Activated CD4-positive, alpha-beta memory T cell treated with anti-CD3 and anti-CD28 coated beads, Interleukin-2, amount 10 ng/mL, durations not matched to agents 7 days and 5 days (primary cell): ENCODE measurements around the gene SYTL3. TPM values are rescaled to one million over a fixed set of nuclear protein-coding genes. Genes with fewer than 3 reads are reported as not detected.
"Not testable (repeated sequence)": the region's sequence is repeated elsewhere in the genome, so short reads cannot be mapped to it uniquely, and the experiment has no call there.

ENCODE experiments used
- CTCF ChIA-PET: fragments of 350-600 bp; sonication (Branson Sonifier 250); formaldehyde crosslinking; loops from one replicate; lab custom pipeline; 2021; ENCODE audit warnings: antibody characterized with exemption, inconsistent platforms; lab: Charles Lee
- POLR2A ChIA-PET: fragments of 350-600 bp; sonication (Branson Sonifier 250); formaldehyde crosslinking; loops from one replicate; lab custom pipeline; 2021; ENCODE audit warnings: antibody characterized with exemption; lab: Charles Lee
- DNase-seq: peaks from one replicate; pipeline ENCODE4 v3.0.0-alpha.2; 2020
- H3K27ac Mint-ChIP-seq: one replicate; pipeline ENCODE4 v1.8.0; 2021; ENCODE audit warnings: mild to moderate bottlenecking, mixed read lengths
- H3K27me3 Mint-ChIP-seq: one replicate; pipeline ENCODE4 v1.8.0; 2021; ENCODE audit warnings: mixed read lengths
- H3K36me3 Mint-ChIP-seq: one replicate; pipeline ENCODE4 v1.8.0; 2021; ENCODE audit warnings: low read depth, mixed read lengths
- H3K4me1 Mint-ChIP-seq: one replicate; pipeline ENCODE4 v1.8.0; 2021; ENCODE audit warnings: mixed read lengths
- H3K4me3 Mint-ChIP-seq: one replicate; pipeline ENCODE4 v1.8.0; 2021; ENCODE audit warnings: mild to moderate bottlenecking, mixed read lengths
- H3K9me3 Mint-ChIP-seq: one replicate; pipeline ENCODE4 v1.8.0; 2021; ENCODE audit warnings: mixed read lengths
- total RNA-seq, 2 experiments: library from RNA; stranded (reverse); gene quantifications; one replicate each; pipeline ENCODE4 v1.2.3, GENCODE V29; 2021

Gene SYTL3, protein sequence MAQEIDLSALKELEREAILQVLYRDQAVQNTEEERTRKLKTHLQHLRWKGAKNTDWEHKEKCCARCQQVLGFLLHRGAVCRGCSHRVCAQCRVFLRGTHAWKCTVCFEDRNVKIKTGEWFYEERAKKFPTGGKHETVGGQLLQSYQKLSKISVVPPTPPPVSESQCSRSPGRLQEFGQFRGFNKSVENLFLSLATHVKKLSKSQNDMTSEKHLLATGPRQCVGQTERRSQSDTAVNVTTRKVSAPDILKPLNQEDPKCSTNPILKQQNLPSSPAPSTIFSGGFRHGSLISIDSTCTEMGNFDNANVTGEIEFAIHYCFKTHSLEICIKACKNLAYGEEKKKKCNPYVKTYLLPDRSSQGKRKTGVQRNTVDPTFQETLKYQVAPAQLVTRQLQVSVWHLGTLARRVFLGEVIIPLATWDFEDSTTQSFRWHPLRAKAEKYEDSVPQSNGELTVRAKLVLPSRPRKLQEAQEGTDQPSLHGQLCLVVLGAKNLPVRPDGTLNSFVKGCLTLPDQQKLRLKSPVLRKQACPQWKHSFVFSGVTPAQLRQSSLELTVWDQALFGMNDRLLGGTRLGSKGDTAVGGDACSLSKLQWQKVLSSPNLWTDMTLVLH
- total RNA-seq, result 100 to 1,000 TPM; 133 to 135 TPM

DNA sequence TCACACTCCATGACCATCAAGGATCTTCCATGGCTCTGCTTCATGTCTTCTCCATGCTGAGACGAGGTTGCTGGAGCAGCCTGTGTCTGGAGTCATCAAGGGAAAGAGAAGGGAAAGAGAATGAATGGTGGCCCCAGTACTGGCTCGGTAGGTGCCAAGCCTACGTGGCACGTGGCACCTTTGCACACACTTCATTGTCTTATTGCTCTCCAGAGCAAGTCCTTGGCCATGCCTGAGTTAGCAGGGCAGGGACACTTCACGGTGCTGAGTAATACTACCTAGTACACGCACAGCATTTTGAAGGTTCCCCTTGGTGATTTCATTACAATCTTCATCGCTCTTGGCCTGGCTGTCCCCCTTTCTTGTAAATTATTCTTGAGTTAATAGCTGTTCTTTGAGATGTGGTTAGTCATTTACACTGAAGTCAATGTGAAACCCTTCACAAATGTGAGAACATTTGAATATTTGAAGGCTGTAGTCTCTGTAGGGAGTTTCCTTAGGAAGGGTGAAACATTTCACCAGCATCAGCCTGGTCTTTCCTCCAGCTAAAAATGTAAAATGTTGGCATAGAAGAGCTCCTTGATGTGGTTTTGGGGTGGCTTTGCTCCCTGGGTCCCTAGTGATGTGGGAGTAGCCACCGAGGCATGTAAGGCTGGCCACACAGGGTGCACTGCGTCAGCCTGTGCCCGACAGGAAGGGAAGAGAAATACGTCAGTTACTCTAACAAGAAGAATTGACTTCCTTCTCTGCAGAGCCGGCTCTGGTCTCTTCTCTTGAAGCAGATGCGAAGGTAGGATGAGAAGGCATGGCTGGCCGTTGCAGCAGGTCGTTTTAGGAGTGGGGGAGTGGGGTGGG is at the start of gene SYTL3:
TSS of gene SYTL3 (plus strand) at position 766 of the 855 bp plus-strand sequence. CDS start 13,215 bp downstream, outside the sequence.
- H3K9me3 Mint-ChIP-seq, result no peaks in the 10 kb centered on the region
- CTCF ChIA-PET, result interaction anchor here (0.9 to 3.6 kb wide), 4 partner anchors 10 to 428 kb away, joined by 3 to 21 read pairs (median 12); no protein-coding TSS in a partner anchor
- DNase-seq, result peak; percentile 82
- POLR2A ChIA-PET, result interaction anchor here (0.7 to 9.9 kb wide), 18 partner anchors 8 to 442 kb away, joined by 3 to 192 read pairs (median 5); partner anchors contain the start of genes DYNLT1, EZR and TMEM181
- H3K27me3 Mint-ChIP-seq, result no peaks in the 10 kb centered on the region
- H3K4me1 Mint-ChIP-seq, result peaks cover 76% of the 10 kb centered on the region
- peak within 1 kb of the TSS; percentile 73 for H3K4me3 Mint-ChIP-seq
- H3K27ac Mint-ChIP-seq, result peak within 1 kb of the TSS; percentile 90
- peaks cover 31% of the 10 kb centered on the region for H3K36me3 Mint-ChIP-seq

DNA sequence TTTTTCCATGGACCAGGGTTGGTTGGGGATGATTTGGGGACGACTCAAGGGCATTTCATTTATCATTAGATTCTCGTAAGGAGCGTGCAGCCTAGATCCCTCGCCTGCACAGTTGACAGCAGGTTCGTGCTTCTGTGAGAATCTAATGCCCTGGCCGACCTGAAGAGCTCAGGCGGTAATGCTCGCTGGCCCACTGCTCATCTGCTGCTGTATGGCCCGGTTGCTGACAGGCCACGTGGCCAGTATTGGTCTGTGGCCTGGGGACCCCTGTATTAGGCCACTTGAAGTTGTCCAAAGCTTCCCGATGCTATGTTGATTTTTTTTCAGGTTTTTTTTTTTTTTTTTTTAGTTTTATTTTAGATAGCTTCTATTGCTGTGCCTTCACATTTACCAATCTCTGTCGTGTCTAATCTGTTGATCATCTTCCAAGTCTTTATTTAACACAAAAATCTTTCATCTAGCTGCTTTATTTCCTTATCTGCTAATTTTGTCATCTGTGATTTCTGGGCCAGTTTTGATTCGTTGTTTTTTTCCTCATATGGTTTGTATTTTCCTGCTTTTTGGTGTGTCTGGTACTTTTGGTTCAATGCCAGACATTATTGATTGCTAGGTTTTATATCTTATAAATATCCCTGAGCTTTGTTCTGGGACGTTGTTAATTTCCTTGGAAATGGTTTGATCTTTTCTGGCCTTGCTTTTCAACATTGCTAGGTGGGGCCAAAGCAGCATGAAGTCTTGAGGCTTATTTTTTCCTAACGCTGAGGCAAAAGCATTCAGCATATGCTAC is 46.4 kb upstream of the SYTL3 start:
- no peak for DNase-seq
- Mint-ChIP-seq H3K27ac (no peak overlapping the region), H3K36me3 (peaks cover 45% of the 10 kb centered on the region), H3K9me3 (no peaks in the 10 kb centered on the region), H3K4me3 (no peak overlapping the region), H3K4me1 (peaks cover 7% of the 10 kb centered on the region), H3K27me3 (no peaks in the 10 kb centered on the region)
- CTCF ChIA-PET, result interaction anchor here (0.7 to 4.9 kb wide), 6 partner anchors 40 to 406 kb away, joined by 3 to 37 read pairs (median 3); no protein-coding TSS in a partner anchor
- POLR2A ChIA-PET, result interaction anchor here (0.8 to 1.3 kb wide), 2 partner anchors 35 to 41 kb away, joined by 3 to 4 read pairs; partner anchors contain the start of gene DYNLT1

DNA sequence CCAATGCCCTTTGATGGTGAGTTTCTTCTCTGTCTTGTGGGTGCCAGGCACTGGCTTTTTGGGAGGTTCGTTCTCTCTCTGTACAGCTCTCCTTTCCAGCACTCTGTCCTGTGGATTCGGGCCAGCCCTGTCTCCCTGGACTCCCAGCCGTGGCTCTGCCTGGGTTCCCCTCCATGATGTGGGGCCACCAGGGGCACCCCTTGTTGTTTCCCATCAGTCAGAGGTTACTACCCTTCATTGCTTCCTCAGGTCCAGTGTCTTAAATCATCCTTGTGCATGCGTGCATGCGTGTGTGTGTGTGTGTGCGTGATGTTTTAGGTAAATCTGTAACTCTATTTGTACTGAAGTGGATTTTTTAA is 45.8 kb upstream of the SYTL3 start:
- Mint-ChIP-seq H3K27me3 (no peaks in the 10 kb centered on the region), H3K27ac (no peak overlapping the region), H3K4me3 (no peak overlapping the region), H3K9me3 (no peaks in the 10 kb centered on the region), H3K36me3 (peaks cover 46% of the 10 kb centered on the region), H3K4me1 (peaks cover 7% of the 10 kb centered on the region)
- POLR2A ChIA-PET, result interaction anchor here (0.8 to 1.3 kb wide), 2 partner anchors 36 to 41 kb away, joined by 3 to 4 read pairs; partner anchors contain the start of gene DYNLT1
- CTCF ChIA-PET, result interaction anchor here (0.7 to 4.9 kb wide), 7 partner anchors 40 to 390 kb away, joined by 3 to 37 read pairs (median 3); no protein-coding TSS in a partner anchor
- DNase-seq, result no peak

DNA sequence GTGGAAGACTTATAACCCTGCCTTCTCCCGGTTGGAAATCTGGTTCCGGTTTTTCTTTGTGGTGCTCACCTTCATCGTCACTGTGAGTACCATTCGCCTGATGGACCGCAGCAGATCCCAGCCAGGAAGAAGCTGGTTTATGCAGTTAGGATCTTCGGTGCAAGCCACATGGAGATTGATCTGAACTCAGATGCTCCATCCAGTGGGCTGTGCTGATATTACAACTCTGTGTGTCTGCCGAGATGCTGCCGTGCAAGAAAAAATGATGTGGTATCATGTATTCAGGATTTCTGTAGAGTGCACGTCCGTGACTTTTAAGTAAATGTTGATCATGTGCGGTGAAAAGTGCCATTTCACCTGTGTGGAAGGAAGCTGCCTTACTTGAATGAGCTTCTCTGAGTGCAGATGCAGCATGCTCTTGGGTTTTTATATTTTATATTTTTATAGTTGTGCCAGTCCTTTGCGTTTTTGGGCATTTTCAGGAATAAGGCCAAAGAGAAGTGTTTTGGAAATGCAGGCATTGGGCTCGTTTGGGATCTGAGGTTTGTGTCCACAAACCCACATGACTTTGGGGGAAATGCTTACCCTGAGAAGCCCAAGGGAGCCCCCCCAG is 44.5 kb upstream of the SYTL3 start:
- Mint-ChIP-seq H3K27me3 (no peaks in the 10 kb centered on the region), H3K9me3 (no peaks in the 10 kb centered on the region), H3K4me1 (peaks cover 7% of the 10 kb centered on the region), H3K36me3 (peaks cover 52% of the 10 kb centered on the region), H3K4me3 (no peak overlapping the region), H3K27ac (no peak overlapping the region)
- peak; percentile 60 for DNase-seq
- ChIA-PET CTCF (interaction anchor here (0.8 to 4.9 kb wide), 9 partner anchors 21 to 394 kb away, joined by 3 to 37 read pairs (median 3); partner anchors contain the start of gene DYNLT1), POLR2A (interaction anchor here (1.0 to 1.2 kb wide), 2 partner anchors 41 to 86 kb away, joined by 3 read pairs; no protein-coding TSS in a partner anchor)

DNA sequence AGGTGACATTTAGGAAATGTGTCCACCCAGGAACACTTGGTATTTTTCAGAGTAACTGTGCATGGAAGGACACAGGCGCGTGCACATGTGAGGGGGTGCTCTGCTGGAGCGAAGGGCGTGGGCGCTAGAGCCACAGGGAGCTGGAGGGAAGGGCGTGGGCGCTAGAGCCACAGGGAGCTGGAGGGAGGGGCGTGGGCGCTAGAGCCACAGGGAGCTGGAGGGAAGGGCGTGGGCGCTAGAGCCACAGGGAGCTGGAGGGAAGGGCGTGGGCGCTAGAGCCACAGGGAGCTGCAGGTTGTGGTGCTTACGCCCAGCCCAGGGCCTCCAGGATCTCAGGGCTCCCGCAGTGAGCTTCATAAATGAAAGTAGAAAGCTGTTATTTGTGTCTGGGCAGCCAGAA is 43.8 kb upstream of the SYTL3 start:
- H3K4me3 Mint-ChIP-seq, H3K27ac Mint-ChIP-seq, H3K9me3 Mint-ChIP-seq, DNase-seq, H3K4me1 Mint-ChIP-seq, H3K27me3 Mint-ChIP-seq: not testable (repeated sequence)
- peaks cover 55% of the 10 kb centered on the region for H3K36me3 Mint-ChIP-seq
- CTCF ChIA-PET, result interaction anchor here (1.2 to 4.9 kb wide), 3 partner anchors 51 to 392 kb away, joined by 3 to 37 read pairs (median 21); no protein-coding TSS in a partner anchor
- POLR2A ChIA-PET, result interaction anchor here (1.2 kb wide), 1 partner anchor 86 kb away, joined by 3 read pairs; no protein-coding TSS in a partner anchor

DNA sequence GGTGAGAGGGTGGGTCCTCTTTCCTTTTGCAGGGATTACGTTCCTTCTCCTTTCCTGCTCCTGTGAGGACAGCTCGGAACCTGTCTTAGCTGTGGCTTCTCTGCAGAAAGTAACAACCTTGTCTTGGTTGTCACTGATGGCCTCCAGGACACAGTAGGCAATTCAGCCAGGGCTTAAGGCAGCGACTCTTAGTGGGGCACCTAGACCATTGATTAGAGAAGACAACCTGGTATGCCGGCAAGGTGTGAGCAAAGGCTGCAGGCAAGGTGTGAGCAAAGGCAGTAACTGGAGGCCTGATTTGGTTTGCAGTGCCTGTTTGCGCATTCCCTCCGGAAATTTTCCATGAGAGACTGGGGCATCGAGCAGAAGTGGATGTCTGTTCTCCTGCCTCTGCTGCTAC is 42.9 kb upstream of the SYTL3 start:
- POLR2A ChIA-PET, result no interaction called here
- no peak overlapping the region for H3K27ac Mint-ChIP-seq
- CTCF ChIA-PET, result interaction anchor here (2.8 to 4.9 kb wide), 2 partner anchors 386 to 393 kb away, joined by 21 to 37 read pairs; no protein-coding TSS in a partner anchor
- DNase-seq, result no peak
- H3K4me3 Mint-ChIP-seq, result no peak overlapping the region
- no peaks in the 10 kb centered on the region for H3K9me3 Mint-ChIP-seq
- no peaks in the 10 kb centered on the region for H3K27me3 Mint-ChIP-seq
- peaks cover 61% of the 10 kb centered on the region for H3K36me3 Mint-ChIP-seq
- peaks cover 7% of the 10 kb centered on the region for H3K4me1 Mint-ChIP-seq

DNA sequence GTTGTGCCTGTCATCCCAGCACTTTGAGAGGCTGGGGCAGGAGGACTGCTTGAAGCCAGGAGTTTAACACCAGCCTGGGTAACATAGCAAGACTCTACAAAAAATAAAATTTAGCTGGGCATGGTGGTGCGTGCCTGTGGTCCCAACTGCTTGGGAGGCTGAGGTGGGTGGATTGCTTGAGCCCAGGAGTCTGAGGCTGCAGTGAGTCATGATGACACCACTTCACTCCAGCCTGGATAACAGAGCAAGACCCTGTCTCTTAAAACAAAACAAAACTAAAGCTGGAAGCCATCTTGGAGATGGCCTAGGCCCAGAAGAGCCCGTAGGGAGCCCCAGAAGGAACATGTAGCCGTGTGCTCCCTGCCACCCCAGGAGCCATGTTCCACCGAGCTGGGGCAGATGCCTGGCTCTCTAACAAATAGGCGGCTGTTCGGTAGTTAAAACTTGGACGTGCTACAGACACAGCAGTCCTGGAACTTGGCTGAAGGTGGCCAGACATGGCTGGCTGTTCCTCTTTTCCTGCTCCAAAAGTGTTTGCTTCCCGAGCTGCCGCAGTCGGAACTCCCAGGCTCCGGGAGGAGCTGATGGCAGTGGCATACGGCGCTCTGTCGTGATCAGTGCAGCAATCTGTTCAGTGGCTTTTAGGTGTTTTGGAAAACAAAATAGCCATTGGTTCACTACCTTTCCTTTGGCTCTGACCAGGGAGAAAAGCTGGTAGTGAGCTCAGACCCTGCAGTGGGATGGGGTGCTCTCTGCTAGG is 42.3 kb upstream of the SYTL3 start:
- H3K27me3 Mint-ChIP-seq, result no peaks in the 10 kb centered on the region
- H3K4me3 Mint-ChIP-seq, result no peak overlapping the region
- ChIA-PET CTCF (interaction anchor here (1.1 kb wide), 1 partner anchor 387 kb away, joined by 3 read pairs; no protein-coding TSS in a partner anchor), POLR2A (no interaction called here)
- H3K4me1 Mint-ChIP-seq, result peaks cover 7% of the 10 kb centered on the region
- H3K36me3 Mint-ChIP-seq, result peaks cover 68% of the 10 kb centered on the region
- H3K27ac Mint-ChIP-seq, result no peak overlapping the region
- H3K9me3 Mint-ChIP-seq, result no peaks in the 10 kb centered on the region
- DNase-seq, result peak; percentile 12

DNA sequence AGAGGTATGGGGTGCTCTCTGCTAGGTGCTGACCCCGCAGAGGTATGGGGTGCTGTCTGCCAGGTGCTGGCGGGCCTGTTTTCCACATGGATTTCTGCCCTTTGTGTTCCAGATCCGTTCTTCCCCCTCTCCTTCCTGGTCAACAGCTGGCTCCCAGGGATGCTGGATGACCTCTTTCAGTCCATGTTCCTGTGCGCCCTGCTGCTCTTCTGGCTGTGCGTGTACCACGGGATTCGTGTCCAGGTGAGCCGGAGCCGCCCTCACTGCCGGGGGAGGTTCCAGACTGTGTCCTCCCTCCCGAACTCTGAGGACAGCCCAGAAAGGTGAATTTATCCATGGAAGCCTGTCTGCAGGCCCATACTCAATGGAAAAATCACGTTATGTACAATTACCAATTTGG is 41.6 kb upstream of the SYTL3 start:
- H3K27me3 Mint-ChIP-seq, result no peaks in the 10 kb centered on the region
- peak; percentile 4 for DNase-seq
- H3K27ac Mint-ChIP-seq, result no peak overlapping the region
- CTCF ChIA-PET, result interaction anchor here (1.1 kb wide), 1 partner anchor 387 kb away, joined by 3 read pairs; no protein-coding TSS in a partner anchor
- H3K4me1 Mint-ChIP-seq, result peaks cover 4% of the 10 kb centered on the region
- H3K9me3 Mint-ChIP-seq, result no peaks in the 10 kb centered on the region
- POLR2A ChIA-PET, result no interaction called here
- H3K4me3 Mint-ChIP-seq, result no peak overlapping the region
- H3K36me3 Mint-ChIP-seq, result peaks cover 70% of the 10 kb centered on the region

DNA sequence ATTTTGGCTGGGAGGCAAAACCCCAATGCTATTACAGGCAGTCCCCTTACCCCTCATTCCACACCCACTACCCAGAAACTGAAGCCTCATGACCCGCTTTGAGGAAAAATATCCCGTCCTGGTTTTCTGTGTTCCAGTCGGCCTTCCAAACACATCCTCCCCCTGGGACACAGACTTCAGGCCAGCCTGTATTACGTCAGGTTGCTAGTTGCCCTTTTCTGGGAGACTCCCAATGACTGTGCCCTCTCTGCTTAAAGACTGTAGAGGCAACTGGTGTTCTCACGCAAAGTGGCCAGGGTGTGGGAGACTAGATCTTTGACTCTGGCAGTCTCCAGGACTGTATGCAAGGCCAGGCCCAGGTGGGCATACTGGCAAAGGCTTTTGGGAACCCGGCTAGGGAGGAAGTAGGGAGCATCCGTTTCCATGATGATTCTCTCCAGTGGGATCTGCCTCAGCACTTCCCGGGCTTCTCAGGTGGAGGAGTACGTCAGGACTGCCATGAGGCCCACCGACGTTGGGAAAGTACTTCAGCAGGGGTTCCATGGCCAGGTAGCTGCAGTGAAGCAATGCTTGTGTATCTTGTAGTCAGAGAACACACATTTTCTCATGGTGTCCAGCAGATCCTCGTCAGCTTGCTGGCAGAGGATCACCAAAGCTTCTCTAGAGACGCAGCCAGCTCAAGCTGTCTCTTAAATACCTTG is 40.2 kb upstream of the SYTL3 start:
- peaks cover 4% of the 10 kb centered on the region for H3K4me1 Mint-ChIP-seq
- H3K4me3 Mint-ChIP-seq, result no peak overlapping the region
- H3K9me3 Mint-ChIP-seq, result no peaks in the 10 kb centered on the region
- CTCF ChIA-PET, result interaction anchor here (0.7 to 1.4 kb wide), 2 partner anchors 42 to 82 kb away, joined by 3 read pairs; no protein-coding TSS in a partner anchor
- H3K27ac Mint-ChIP-seq, result no peak overlapping the region
- H3K27me3 Mint-ChIP-seq, result no peaks in the 10 kb centered on the region
- peaks cover 75% of the 10 kb centered on the region for H3K36me3 Mint-ChIP-seq
- POLR2A ChIA-PET, result no interaction called here
- DNase-seq, result peak; percentile 11

DNA sequence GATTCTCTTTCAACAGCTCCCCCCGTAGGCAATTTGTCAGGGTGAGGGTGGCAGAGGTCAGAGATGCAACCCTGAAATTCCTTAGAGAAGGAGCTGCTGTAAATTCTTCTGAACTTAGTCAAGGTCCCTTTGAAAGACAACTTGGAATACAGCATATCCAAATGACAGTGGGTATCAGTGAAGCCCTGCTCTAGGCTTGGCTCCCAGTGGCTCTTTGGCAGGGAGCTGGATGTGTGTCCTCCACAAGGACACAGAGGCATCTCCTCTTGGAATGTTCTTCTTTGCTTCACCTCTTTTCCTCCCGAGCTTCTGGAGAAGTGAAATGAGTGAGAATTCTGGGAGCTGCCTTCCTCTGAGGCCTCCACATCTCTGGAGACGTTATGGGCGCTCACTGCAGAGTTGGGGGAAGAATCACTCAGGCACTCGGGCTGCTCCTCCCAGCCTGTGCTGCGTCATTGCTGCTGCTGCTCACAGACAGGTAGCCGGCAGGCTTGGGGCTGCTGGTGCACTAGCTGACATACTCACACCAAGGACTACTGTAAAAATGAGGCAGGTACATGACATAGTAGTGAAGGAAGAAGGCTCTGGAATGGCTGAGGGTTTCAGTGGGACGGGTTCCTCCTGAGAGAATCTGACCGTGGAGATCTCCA is 39.4 kb upstream of the SYTL3 start:
- Mint-ChIP-seq H3K4me3 (no peak overlapping the region), H3K9me3 (no peaks in the 10 kb centered on the region), H3K27me3 (no peaks in the 10 kb centered on the region), H3K4me1 (peaks cover 2% of the 10 kb centered on the region), H3K27ac (no peak overlapping the region), H3K36me3 (peaks cover 79% of the 10 kb centered on the region)
- CTCF ChIA-PET, result no interaction called here
- POLR2A ChIA-PET, result no interaction called here
- peak; percentile 3 for DNase-seq
